Glutamatergic neuron (in vitro differentiated cells): ENCODE results near the gene NECTIN1. TPM values are rescaled to one million over a fixed set of nuclear protein-coding genes. Genes with fewer than 3 reads are reported as not detected.

ENCODE experiments used
- DNase-seq: peaks from one replicate; pipeline ENCODE4 v3.0.0; 2022
- H3K27ac Mint-ChIP-seq: one replicate; pipeline ENCODE4 v1.8.0; 2020; ENCODE audit warnings: mild to moderate bottlenecking, mixed read lengths, inconsistent platforms; ENCODE audit not compliant: unreplicated experiment
- H3K27me3 Mint-ChIP-seq: one replicate; pipeline ENCODE4 v1.8.0; 2020; ENCODE audit warnings: mild to moderate bottlenecking, moderate library complexity, mixed read lengths, inconsistent platforms; ENCODE audit not compliant: unreplicated experiment
- H3K36me3 Mint-ChIP-seq: one replicate; pipeline ENCODE4 v1.8.0; 2020; ENCODE audit warnings: mild to moderate bottlenecking, mixed read lengths, inconsistent platforms; ENCODE audit not compliant: unreplicated experiment
- H3K4me1 Mint-ChIP-seq: one replicate; pipeline ENCODE4 v1.8.0; 2020; ENCODE audit warnings: mild to moderate bottlenecking, low read depth, mixed read lengths, inconsistent platforms; ENCODE audit not compliant: unreplicated experiment
- H3K4me3 Mint-ChIP-seq: one replicate; pipeline ENCODE4 v1.8.0; 2020; ENCODE audit warnings: mild to moderate bottlenecking, mixed read lengths, inconsistent platforms; ENCODE audit not compliant: unreplicated experiment
- H3K9me3 Mint-ChIP-seq: one replicate; pipeline ENCODE4 v1.8.0; 2020; ENCODE audit warnings: mild to moderate bottlenecking, moderate library complexity, mixed read lengths, inconsistent platforms; ENCODE audit not compliant: unreplicated experiment
- CTCF ChIP-seq: fragments of 200-600 bp; sonication (generic); IDR thresholded peaks from one replicate; pipeline ENCODE4 v1.5.0; 2021; ENCODE audit not compliant: partially characterized antibody, unreplicated experiment
- total RNA-seq: library from RNA; stranded (reverse); fragmentation: NEBNext Ultra II Directional; extraction: Animal tissue kit (Norgen Biotek cat#: 25700); gene quantifications from one replicate; pipeline ENCODE4 v1.2.1, GENCODE V29; 2021; ENCODE audit not compliant: unreplicated experiment

Gene NECTIN1
- total RNA-seq, 1 donor from 2014 or later, result 26.0 TPM

DNA sequence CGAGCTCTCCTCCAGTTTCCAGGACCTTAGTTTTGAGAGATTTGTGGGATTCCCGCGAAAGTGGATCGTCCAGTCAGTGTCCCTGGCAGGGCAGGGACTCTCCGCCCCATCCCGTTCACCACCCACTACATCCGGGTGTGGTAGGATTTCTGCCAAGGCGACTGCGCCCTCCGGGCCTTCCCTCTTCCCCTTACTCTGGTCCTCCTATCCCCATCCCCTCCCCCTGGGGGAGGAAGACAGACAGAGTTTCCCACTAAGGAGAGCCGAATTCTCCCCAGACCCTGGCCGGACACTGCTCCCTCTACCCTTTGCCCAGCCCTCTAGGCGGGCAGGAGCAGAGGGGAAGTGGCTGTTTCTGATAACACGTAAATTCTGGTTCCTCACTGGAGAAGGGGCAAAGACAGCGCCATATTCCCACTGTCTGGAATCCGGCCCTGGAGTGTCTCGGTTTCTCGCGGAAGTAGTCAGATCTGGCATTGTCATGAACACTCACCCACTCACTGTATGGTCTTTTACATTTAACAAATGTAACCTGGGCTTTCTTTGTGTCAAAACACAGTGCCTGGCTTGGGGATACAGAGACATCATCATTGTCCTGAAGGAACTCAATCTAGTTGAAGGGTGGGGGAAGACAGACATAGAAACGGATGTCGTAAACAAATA lies 1.1 kb upstream of the NECTIN1 start:
- Mint-ChIP-seq H3K27ac (no peak overlapping the region), H3K27me3 (peaks cover 18% of the 10 kb centered on the region), H3K4me3 (peak overlapping the region; percentile 53), H3K4me1 (peaks cover 15% of the 10 kb centered on the region), H3K9me3 (peaks cover 9% of the 10 kb centered on the region), H3K36me3 (peaks cover 12% of the 10 kb centered on the region)
- TF ChIP-seq CTCF, result no peak
- no peak for DNase-seq

DNA sequence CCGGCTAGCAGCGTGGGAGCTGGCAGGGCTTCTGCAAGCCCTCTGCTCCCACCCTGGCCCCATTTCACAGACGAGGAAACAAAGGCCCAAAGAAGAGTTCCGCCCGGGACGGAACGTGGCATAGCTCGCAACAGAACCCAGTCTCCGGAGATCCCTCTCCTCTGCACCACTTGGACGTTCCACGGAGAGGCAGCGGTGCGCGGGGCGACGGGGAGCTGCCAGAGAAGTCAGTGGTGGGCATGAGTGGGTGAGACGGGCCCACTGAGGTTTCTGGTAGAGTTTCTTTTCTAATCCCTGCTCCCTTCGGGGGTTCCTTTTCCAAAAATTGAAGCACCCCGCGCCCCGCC lies 554 bp upstream of the NECTIN1 start:
- Mint-ChIP-seq H3K4me1 (peaks cover 15% of the 10 kb centered on the region), H3K9me3 (peaks cover 9% of the 10 kb centered on the region), H3K4me3 (peak overlapping the region; percentile 53), H3K36me3 (peaks cover 12% of the 10 kb centered on the region), H3K27me3 (peaks cover 18% of the 10 kb centered on the region), H3K27ac (no peak overlapping the region)
- no peak for DNase-seq
- TF ChIP-seq CTCF, result peak; percentile 51

DNA sequence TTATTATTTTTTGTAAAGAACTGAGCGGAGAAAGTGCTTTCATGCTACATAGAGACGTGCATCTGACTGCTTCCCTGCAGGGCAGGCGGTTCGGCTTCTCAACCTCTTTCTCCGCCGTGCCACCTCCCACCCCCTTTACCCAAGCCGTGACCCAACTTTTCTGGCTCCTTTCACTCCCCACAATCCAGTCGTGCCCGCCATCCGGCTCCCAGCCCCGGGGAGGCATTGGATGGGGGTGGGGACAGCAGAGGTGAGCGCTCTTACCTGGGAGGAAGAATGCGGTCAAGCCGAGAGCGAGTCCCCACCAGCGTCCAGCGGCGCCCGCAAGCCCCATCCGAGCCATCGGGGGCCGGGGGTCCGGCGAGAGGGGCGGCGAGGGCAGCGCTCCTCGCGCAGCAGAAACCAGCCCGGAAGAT lies 781 bp downstream of the NECTIN1 start:
- peaks cover 13% of the 10 kb centered on the region for H3K27me3 Mint-ChIP-seq
- H3K9me3 Mint-ChIP-seq, result peaks cover 9% of the 10 kb centered on the region
- no peak for TF ChIP-seq CTCF
- DNase-seq, result no peak
- peaks cover 22% of the 10 kb centered on the region for H3K4me1 Mint-ChIP-seq
- peak overlapping the region; percentile 85 for H3K27ac Mint-ChIP-seq
- H3K4me3 Mint-ChIP-seq, result peak overlapping the region; percentile 91
- peaks cover under 1% of the 10 kb centered on the region for H3K36me3 Mint-ChIP-seq

GRCh38 chr11:119727523-119728151 lies 1.4 kb downstream of the NECTIN1 start:
- H3K27me3 Mint-ChIP-seq, result peaks cover 13% of the 10 kb centered on the region
- H3K36me3 Mint-ChIP-seq, result no peaks in the 10 kb centered on the region
- no peak for TF ChIP-seq CTCF
- H3K4me3 Mint-ChIP-seq, result peak overlapping the region; percentile 91
- peak; percentile 51 for DNase-seq
- peak overlapping the region; percentile 85 for H3K27ac Mint-ChIP-seq
- H3K9me3 Mint-ChIP-seq, result peaks cover 9% of the 10 kb centered on the region
- H3K4me1 Mint-ChIP-seq, result peaks cover 24% of the 10 kb centered on the region
